ENCODE data around the gene WEE2. TPM values are rescaled to one million over a fixed set of nuclear protein-coding genes. Genes with fewer than 3 reads are reported as not detected.

The WEE2 gene
- total and polyA plus RNA-seq, 2 of the 13 experiments (the other 11 are each of a cell fraction or from before 2014, with no cell fraction given), result not detected

DNA sequence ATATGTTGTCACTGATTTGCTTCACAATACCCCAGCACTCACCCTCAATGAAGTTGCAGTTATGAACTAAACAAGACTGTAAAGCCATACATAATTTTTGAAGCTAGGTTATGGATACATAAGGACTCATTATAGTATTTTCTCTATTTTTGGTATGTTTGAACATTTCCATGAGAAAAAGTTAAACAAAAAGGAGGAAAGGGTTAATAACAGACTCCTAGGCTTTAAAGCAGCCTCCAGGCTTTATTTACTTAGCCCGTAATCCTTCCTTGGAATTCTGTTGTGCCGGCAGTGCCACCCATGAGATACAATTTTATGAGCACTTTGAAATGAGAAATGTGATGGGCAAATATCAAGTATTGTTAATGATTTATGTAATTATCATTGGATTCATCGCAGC, 4.0 kb upstream of the WEE2 start:
- H3K27ac ChIP-seq (ENCODE audit: extremely low read length, insufficient read depth, low read length), result no peak overlapping the region
- TF ChIP-seq ZNF333 (CRISPR knock-in tag; IDR thresholded peaks at IDR 0.05; ENCODE audit: borderline replicate concordance) (no peak), ZNF652 (CRISPR knock-in tag; IDR thresholded peaks at IDR 0.05; ENCODE audit: borderline replicate concordance, low read depth) (peak; percentile 76)
- no peak for ATAC-seq
- intact Hi-C loops (cut with micrococcal nuclease; ENCODE audit: unreplicated experiment) (no loop called here), in situ Hi-C loops (cut with HindIII; ENCODE audit: extremely low pct_ligation_motif_present, low pct_unique_long_range_greater_than_20kb) (no loop called here)
- no peak overlapping the region for H3K4me3 ChIP-seq (replicated peaks in 1 of 3; ENCODE audit: insufficient read depth in 1 of 3, low read depth in 2 of 3, low read length in 3 of 3)
- H3K9me3 ChIP-seq (ENCODE audit: low read length), result no peaks in the 10 kb centered on the region
- CTCF ChIA-PET (ENCODE audit: low intra/inter-chr PET ratio, low total read pairs), result no interaction called here
- no peak for DNase-seq (ENCODE audit: low spot score)
- 0 out of 2 replicates have a peak, but pooled peaks cover 2% of the 10 kb centered on the region for H4K20me1 ChIP-seq (ENCODE audit: insufficient read depth, low read length)
- no TSS peak for BruUV-seq (replicated peaks)
- no peak overlapping the region for H3K9ac ChIP-seq (ENCODE audit: insufficient read depth, low read depth, low read length)
- 2% methylated on average over 3 of the region's 3 CpGs for WGBS (ENCODE audit: low lambda C conversion rate)
- H2AFZ ChIP-seq (ENCODE audit: low read length), result no peak overlapping the region
- peaks cover 0 to 19% of the 10 kb centered on the region in 2 experiments; a peak in 3 of 5 replicates for H3K27me3 ChIP-seq (ENCODE audit: control insufficient read depth in 1 of 2, insufficient read depth in 2 of 2, low read length in 2 of 2)
- peaks cover 37% of the 10 kb centered on the region for H3K4me1 ChIP-seq (ENCODE audit: insufficient read depth, low read length)
- POLR2A ChIA-PET, result interaction anchor here (1.0 kb wide), 1 partner anchor 13 kb away, joined by 3 read pairs; no protein-coding TSS in a partner anchor
- no peak for FAIRE-seq
- no peaks in the 10 kb centered on the region for H3K36me3 ChIP-seq (replicated peaks in 1 of 2; ENCODE audit: control insufficient read depth in 1 of 2, insufficient read depth in 2 of 2, low read length in 2 of 2)
- H3K4me2 ChIP-seq (ENCODE audit: low read depth, low read length), result no peak overlapping the region
- no peaks in the 10 kb centered on the region for H3K79me2 ChIP-seq (ENCODE audit: insufficient read depth, low read length)

DNA sequence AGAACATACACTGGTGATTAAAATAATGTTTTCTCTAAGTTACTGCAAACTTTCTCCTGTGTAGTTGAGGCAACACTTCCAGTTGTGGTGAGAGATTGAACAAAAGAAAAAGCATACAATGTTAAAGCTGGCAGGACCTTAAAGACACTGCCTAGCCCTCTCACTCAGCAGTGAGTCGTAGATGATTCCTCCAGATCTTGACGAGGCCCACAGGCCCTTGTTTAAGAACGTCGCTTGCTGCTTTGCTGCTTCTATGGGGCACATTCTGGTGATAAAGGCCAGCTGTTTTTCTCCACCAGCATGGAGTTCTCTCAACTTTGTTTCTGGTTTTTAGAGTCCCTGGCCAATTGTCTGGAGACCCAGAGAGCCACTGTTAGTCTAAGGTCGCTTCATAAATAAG, 3.4 kb upstream of the WEE2 start:
- peaks cover 0 to 19% of the 10 kb centered on the region in 2 experiments; a peak in 3 of 5 replicates for H3K27me3 ChIP-seq (ENCODE audit: control insufficient read depth in 1 of 2, insufficient read depth in 2 of 2, low read length in 2 of 2)
- peaks cover 37% of the 10 kb centered on the region for H3K4me1 ChIP-seq (ENCODE audit: insufficient read depth, low read length)
- no TSS peak for BruUV-seq (replicated peaks)
- no peaks in the 10 kb centered on the region for H3K36me3 ChIP-seq (replicated peaks in 1 of 2; ENCODE audit: control insufficient read depth in 1 of 2, insufficient read depth in 2 of 2, low read length in 2 of 2)
- no peak overlapping the region for H2AFZ ChIP-seq (ENCODE audit: low read length)
- FAIRE-seq (no peak), ATAC-seq (no peak), DNase-seq (ENCODE audit: low spot score) (no peak)
- no peak overlapping the region for H3K4me2 ChIP-seq (ENCODE audit: low read depth, low read length)
- no peak for TF ChIP-seq PHF20 (CRISPR knock-in tag; IDR thresholded peaks at IDR 0.05)
- TF ChIP-seq NPAS2 (CRISPR knock-in tag; IDR thresholded peaks at IDR 0.05; ENCODE audit: borderline replicate concordance), result no peak
- TF ChIP-seq, protein P1, sequence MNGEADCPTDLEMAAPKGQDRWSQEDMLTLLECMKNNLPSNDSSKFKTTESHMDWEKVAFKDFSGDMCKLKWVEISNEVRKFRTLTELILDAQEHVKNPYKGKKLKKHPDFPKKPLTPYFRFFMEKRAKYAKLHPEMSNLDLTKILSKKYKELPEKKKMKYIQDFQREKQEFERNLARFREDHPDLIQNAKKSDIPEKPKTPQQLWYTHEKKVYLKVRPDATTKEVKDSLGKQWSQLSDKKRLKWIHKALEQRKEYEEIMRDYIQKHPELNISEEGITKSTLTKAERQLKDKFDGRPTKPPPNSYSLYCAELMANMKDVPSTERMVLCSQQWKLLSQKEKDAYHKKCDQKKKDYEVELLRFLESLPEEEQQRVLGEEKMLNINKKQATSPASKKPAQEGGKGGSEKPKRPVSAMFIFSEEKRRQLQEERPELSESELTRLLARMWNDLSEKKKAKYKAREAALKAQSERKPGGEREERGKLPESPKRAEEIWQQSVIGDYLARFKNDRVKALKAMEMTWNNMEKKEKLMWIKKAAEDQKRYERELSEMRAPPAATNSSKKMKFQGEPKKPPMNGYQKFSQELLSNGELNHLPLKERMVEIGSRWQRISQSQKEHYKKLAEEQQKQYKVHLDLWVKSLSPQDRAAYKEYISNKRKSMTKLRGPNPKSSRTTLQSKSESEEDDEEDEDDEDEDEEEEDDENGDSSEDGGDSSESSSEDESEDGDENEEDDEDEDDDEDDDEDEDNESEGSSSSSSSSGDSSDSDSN (CRISPR knock-in tag; IDR thresholded peaks at IDR 0.05), result no peak
- no peak for TF ChIP-seq ZNF292 (CRISPR knock-in tag; IDR thresholded peaks at IDR 0.05; ENCODE audit: borderline replicate concordance, low read depth)
- TF ChIP-seq ZIK1 (CRISPR knock-in tag; IDR thresholded peaks at IDR 0.05; ENCODE audit: borderline replicate concordance, low read depth), result no peak
- no peak for TF ChIP-seq SALL2 (CRISPR knock-in tag; IDR thresholded peaks at IDR 0.05)
- TF ChIP-seq, protein P2, sequence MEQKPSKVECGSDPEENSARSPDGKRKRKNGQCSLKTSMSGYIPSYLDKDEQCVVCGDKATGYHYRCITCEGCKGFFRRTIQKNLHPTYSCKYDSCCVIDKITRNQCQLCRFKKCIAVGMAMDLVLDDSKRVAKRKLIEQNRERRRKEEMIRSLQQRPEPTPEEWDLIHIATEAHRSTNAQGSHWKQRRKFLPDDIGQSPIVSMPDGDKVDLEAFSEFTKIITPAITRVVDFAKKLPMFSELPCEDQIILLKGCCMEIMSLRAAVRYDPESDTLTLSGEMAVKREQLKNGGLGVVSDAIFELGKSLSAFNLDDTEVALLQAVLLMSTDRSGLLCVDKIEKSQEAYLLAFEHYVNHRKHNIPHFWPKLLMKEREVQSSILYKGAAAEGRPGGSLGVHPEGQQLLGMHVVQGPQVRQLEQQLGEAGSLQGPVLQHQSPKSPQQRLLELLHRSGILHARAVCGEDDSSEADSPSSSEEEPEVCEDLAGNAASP (CRISPR knock-in tag; IDR thresholded peaks at IDR 0.05; ENCODE audit: borderline replicate concordance), result no peak
- H3K4me3 ChIP-seq (replicated peaks in 1 of 3; ENCODE audit: insufficient read depth in 1 of 3, low read depth in 2 of 3, low read length in 3 of 3), result no peak overlapping the region
- H3K9ac ChIP-seq (ENCODE audit: insufficient read depth, low read depth, low read length), result no peak overlapping the region
- intact Hi-C loops (cut with micrococcal nuclease; ENCODE audit: unreplicated experiment), result no loop called here
- no peak overlapping the region for H3K27ac ChIP-seq (ENCODE audit: extremely low read length, insufficient read depth, low read length)
- no peaks in the 10 kb centered on the region for H3K9me3 ChIP-seq (ENCODE audit: low read length)
- CTCF ChIA-PET (ENCODE audit: low intra/inter-chr PET ratio, low total read pairs), result no interaction called here
- WGBS (ENCODE audit: low lambda C conversion rate), result 50% methylated on average over 5 of the region's 5 CpGs
- in situ Hi-C loops (cut with HindIII; ENCODE audit: extremely low pct_ligation_motif_present, low pct_unique_long_range_greater_than_20kb), result no loop called here
- POLR2A ChIA-PET, result no interaction called here
- H3K79me2 ChIP-seq (ENCODE audit: insufficient read depth, low read length), result no peaks in the 10 kb centered on the region
- no peaks in the 10 kb centered on the region for H4K20me1 ChIP-seq (ENCODE audit: insufficient read depth, low read length)
